ENCODE results near the gene ARRDC4. TPM values are rescaled to one million over a fixed set of nuclear protein-coding genes. Genes with fewer than 3 reads are reported as not detected.
"Not testable (repeated sequence)": the region's sequence is repeated elsewhere in the genome, so short reads cannot be mapped to it uniquely, and the experiment has no call there.

Gene ARRDC4
- total RNA-seq, 1 donor from 2014 or later = 1.3 TPM

GRCh38 chr15:97972366-97972765 lies 11.9 kb downstream of the ARRDC4 start:
- Mint-ChIP-seq H3K9me3 (no peaks in the 10 kb centered on the region), H3K36me3 (ENCODE audit: low read depth) (peaks cover 5% of the 10 kb centered on the region), H3K27me3 (ENCODE audit: insufficient read depth) (no peaks in the 10 kb centered on the region), H3K27ac (no peak overlapping the region), H3K4me1 (ENCODE audit: low read depth) (no peaks in the 10 kb centered on the region), H3K4me3 (no peak overlapping the region)
- DNase-seq (ENCODE audit: low spot score) = no peak
- intact Hi-C loops (cut with micrococcal nuclease) = no loop called here

- intact Hi-C loops (cut with micrococcal nuclease) = no loop called here
- Mint-ChIP-seq H3K9me3 (no peaks in the 10 kb centered on the region), H3K27me3 (ENCODE audit: insufficient read depth) (no peaks in the 10 kb centered on the region), H3K4me1 (ENCODE audit: low read depth) (no peaks in the 10 kb centered on the region), H3K4me3 (no peak overlapping the region), H3K27ac (no peak overlapping the region), H3K36me3 (ENCODE audit: low read depth) (peaks cover 3% of the 10 kb centered on the region)
- no peak for DNase-seq (ENCODE audit: low spot score)
These were observed 15.6 kb downstream of the ARRDC4 start for GRCh38 chr15:97976129-97976528.

- DNase-seq (ENCODE audit: low spot score) = no peak
- Mint-ChIP-seq H3K36me3 (ENCODE audit: low read depth) (no peaks in the 10 kb centered on the region), H3K27ac (no peak overlapping the region), H3K4me3 (no peak overlapping the region), H3K9me3 (no peaks in the 10 kb centered on the region), H3K27me3 (ENCODE audit: insufficient read depth) (no peaks in the 10 kb centered on the region), H3K4me1 (ENCODE audit: low read depth) (no peaks in the 10 kb centered on the region)
- intact Hi-C loops (cut with micrococcal nuclease) = no loop called here
These were observed 16.4 kb downstream of the ARRDC4 start for GRCh38 chr15:97976766-97977503.

GRCh38 chr15:97977734-97978133 lies 17.2 kb downstream of the ARRDC4 start:
- no peak overlapping the region for H3K27ac Mint-ChIP-seq
- intact Hi-C loops (cut with micrococcal nuclease) = no loop called here
- no peak overlapping the region for H3K4me3 Mint-ChIP-seq
- H3K27me3 Mint-ChIP-seq (ENCODE audit: insufficient read depth) = no peaks in the 10 kb centered on the region
- no peak for DNase-seq (ENCODE audit: low spot score)
- H3K36me3 Mint-ChIP-seq (ENCODE audit: low read depth) = no peaks in the 10 kb centered on the region
- H3K4me1 Mint-ChIP-seq (ENCODE audit: low read depth) = no peaks in the 10 kb centered on the region
- no peaks in the 10 kb centered on the region for H3K9me3 Mint-ChIP-seq

- H3K27ac Mint-ChIP-seq = no peak overlapping the region
- peaks cover under 1% of the 10 kb centered on the region for H3K27me3 Mint-ChIP-seq (ENCODE audit: insufficient read depth)
- no peaks in the 10 kb centered on the region for H3K36me3 Mint-ChIP-seq (ENCODE audit: low read depth)
- intact Hi-C loops (cut with micrococcal nuclease) = no loop called here
- H3K4me1 Mint-ChIP-seq (ENCODE audit: low read depth) = no peaks in the 10 kb centered on the region
- no peaks in the 10 kb centered on the region for H3K9me3 Mint-ChIP-seq
- no peak overlapping the region for H3K4me3 Mint-ChIP-seq
- DNase-seq (ENCODE audit: low spot score) = no peak
These were observed 18.1 kb downstream of the ARRDC4 start for GRCh38 chr15:97978401-97979139.

GRCh38 chr15:97979140-97979520 lies 18.6 kb downstream of the ARRDC4 start:
- Mint-ChIP-seq H3K27ac (no peak overlapping the region), H3K9me3 (no peaks in the 10 kb centered on the region), H3K36me3 (ENCODE audit: low read depth) (no peaks in the 10 kb centered on the region), H3K4me3 (no peak overlapping the region), H3K4me1 (ENCODE audit: low read depth) (no peaks in the 10 kb centered on the region), H3K27me3 (ENCODE audit: insufficient read depth) (peaks cover 2% of the 10 kb centered on the region)
- no peak for DNase-seq (ENCODE audit: low spot score)
- intact Hi-C loops (cut with micrococcal nuclease) = no loop called here

- H3K9me3 Mint-ChIP-seq = peaks cover 4% of the 10 kb centered on the region
- H3K27me3 Mint-ChIP-seq (ENCODE audit: insufficient read depth) = peaks cover 2% of the 10 kb centered on the region
- no peaks in the 10 kb centered on the region for H3K36me3 Mint-ChIP-seq (ENCODE audit: low read depth)
These were observed 20.6 kb downstream of the ARRDC4 start for GRCh38 chr15:97981058-97981457.

GRCh38 chr15:97981758-97982157 lies 21.3 kb downstream of the ARRDC4 start:
- Mint-ChIP-seq H3K27ac (no peak overlapping the region), H3K27me3 (ENCODE audit: insufficient read depth) (peaks cover 2% of the 10 kb centered on the region), H3K36me3 (ENCODE audit: low read depth) (no peaks in the 10 kb centered on the region), H3K9me3 (peaks cover 10% of the 10 kb centered on the region), H3K4me3 (no peak overlapping the region), H3K4me1 (ENCODE audit: low read depth) (no peaks in the 10 kb centered on the region)
- no peak for DNase-seq (ENCODE audit: low spot score)
- intact Hi-C loops (cut with micrococcal nuclease) = no loop called here

More at GRCh38 chr15:97981058-97981457, 20.6 kb downstream of the ARRDC4 start:
- Mint-ChIP-seq H3K27ac (no peak overlapping the region), H3K4me1 (ENCODE audit: low read depth) (no peaks in the 10 kb centered on the region), H3K4me3 (no peak overlapping the region)
- intact Hi-C loops (cut with micrococcal nuclease) = no loop called here
- DNase-seq (ENCODE audit: low spot score) = no peak

GRCh38 chr15:97984157-97984556 lies 23.7 kb downstream of the ARRDC4 start:
- no peak overlapping the region for H3K4me3 Mint-ChIP-seq
- no peaks in the 10 kb centered on the region for H3K36me3 Mint-ChIP-seq (ENCODE audit: low read depth)
- H3K27me3 Mint-ChIP-seq (ENCODE audit: insufficient read depth) = peaks cover 2% of the 10 kb centered on the region
- DNase-seq (ENCODE audit: low spot score) = no peak
- H3K27ac Mint-ChIP-seq = no peak overlapping the region
- H3K9me3 Mint-ChIP-seq = peaks cover 17% of the 10 kb centered on the region
- no peaks in the 10 kb centered on the region for H3K4me1 Mint-ChIP-seq (ENCODE audit: low read depth)
- intact Hi-C loops (cut with micrococcal nuclease) = no loop called here

- H3K4me1 Mint-ChIP-seq (ENCODE audit: low read depth); H3K27ac Mint-ChIP-seq; H3K36me3 Mint-ChIP-seq (ENCODE audit: low read depth); H3K27me3 Mint-ChIP-seq (ENCODE audit: insufficient read depth); H3K4me3 Mint-ChIP-seq; intact Hi-C loops (cut with micrococcal nuclease); DNase-seq (ENCODE audit: low spot score): not testable (repeated sequence)
- H3K9me3 Mint-ChIP-seq = peaks cover 20% of the 10 kb centered on the region
These were observed 25.5 kb downstream of the ARRDC4 start for GRCh38 chr15:97985979-97986378.

GRCh38 chr15:97986781-97987180 lies 26.3 kb downstream of the ARRDC4 start:
- H3K27ac Mint-ChIP-seq = no peak overlapping the region
- H3K4me1 Mint-ChIP-seq (ENCODE audit: low read depth) = no peaks in the 10 kb centered on the region
- H3K27me3 Mint-ChIP-seq (ENCODE audit: insufficient read depth) = peaks cover 2% of the 10 kb centered on the region
- no peaks in the 10 kb centered on the region for H3K36me3 Mint-ChIP-seq (ENCODE audit: low read depth)
- no peak overlapping the region for H3K4me3 Mint-ChIP-seq
- DNase-seq (ENCODE audit: low spot score) = no peak
- intact Hi-C loops (cut with micrococcal nuclease) = no loop called here
- H3K9me3 Mint-ChIP-seq = peaks cover 20% of the 10 kb centered on the region

GRCh38 chr15:97989299-97989698 lies 28.8 kb downstream of the ARRDC4 start:
- H3K27ac Mint-ChIP-seq = no peak overlapping the region
- no peaks in the 10 kb centered on the region for H3K36me3 Mint-ChIP-seq (ENCODE audit: low read depth)
- no peak for DNase-seq (ENCODE audit: low spot score)
- intact Hi-C loops (cut with micrococcal nuclease) = no loop called here
- no peaks in the 10 kb centered on the region for H3K27me3 Mint-ChIP-seq (ENCODE audit: insufficient read depth)
- H3K4me3 Mint-ChIP-seq = no peak overlapping the region
- peaks cover 20% of the 10 kb centered on the region for H3K9me3 Mint-ChIP-seq
- no peaks in the 10 kb centered on the region for H3K4me1 Mint-ChIP-seq (ENCODE audit: low read depth)

- Mint-ChIP-seq H3K4me1 (ENCODE audit: low read depth) (peaks cover 13% of the 10 kb centered on the region), H3K27ac (no peak overlapping the region), H3K9me3 (peaks cover 9% of the 10 kb centered on the region), H3K27me3 (ENCODE audit: insufficient read depth) (no peaks in the 10 kb centered on the region), H3K36me3 (ENCODE audit: low read depth) (no peaks in the 10 kb centered on the region), H3K4me3 (no peak overlapping the region)
- DNase-seq (ENCODE audit: low spot score) = no peak
- intact Hi-C loops (cut with micrococcal nuclease) = no loop called here
These were observed 31.6 kb downstream of the ARRDC4 start for GRCh38 chr15:97991972-97992541.

Measured in activated T-helper 1 cell treated with anti-CD3 and anti-CD28 coated beads, Interleukin-12 subunit alpha, Interleukin-12 subunit beta, Interleukin-2, Interleukin-4 antibody, amounts not matched to agents 30 ng/mL and 10 ng/mL and 1 ng/mL, durations not matched to agents 14 hours and 24 hours and 36 hours (primary cell).